ENCODE results near the gene RASA1. TPM values are rescaled to one million over a fixed set of nuclear protein-coding genes. Genes with fewer than 3 reads are reported as not detected.

The RASA1 gene
- total RNA-seq, 1 experiment from 2014 or later: 23.9 TPM

DNA sequence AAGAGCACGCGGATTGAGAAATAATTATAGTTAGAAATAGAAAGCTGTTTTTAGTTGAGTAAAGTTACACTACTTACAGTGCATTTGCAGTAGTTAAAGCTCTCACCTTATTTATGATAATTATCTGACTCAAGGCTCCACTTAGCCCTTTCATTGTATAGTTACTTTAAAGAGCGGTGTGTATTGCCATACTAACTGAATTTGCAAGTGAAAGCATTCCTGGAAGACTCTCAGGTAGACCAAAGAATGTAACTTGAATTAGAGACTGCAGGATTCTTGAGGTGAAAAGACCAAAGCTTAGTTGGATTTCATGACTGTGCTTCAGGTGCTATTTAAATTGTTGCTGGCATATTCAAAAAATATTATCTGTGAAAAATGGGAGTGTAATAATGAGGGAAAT, 4.2 kb upstream of the RASA1 start:
- peaks cover 2% of the 10 kb centered on the region; the same call in 1 of the 2 replicates for H3K79me2 ChIP-seq (ENCODE audit: insufficient read depth, low read length)
- intact Hi-C loops (cut with micrococcal nuclease): no loop called here
- H3K9me3 ChIP-seq (ENCODE audit: control insufficient read depth in 1 of 2, insufficient read depth in 1 of 2, low read depth in 1 of 2, low read length in 2 of 2): no peaks in the 10 kb centered on the region
- BruUV-seq (replicated peaks): no TSS peak
- H2AFZ ChIP-seq (ENCODE audit: low read depth, low read length, poor library complexity, severe bottlenecking): no peak overlapping the region
- peaks cover 0 to 6% of the 10 kb centered on the region in 2 experiments; a peak in 1 of 4 replicates for H3K4me1 ChIP-seq (ENCODE audit: control insufficient read depth in 1 of 2, insufficient read depth in 2 of 2, low read length in 2 of 2)
- ATAC-seq (no peak), DNase-seq (ENCODE audit: low read depth, low spot score) (no peak)
- no peak overlapping the region for H3K4me2 ChIP-seq (ENCODE audit: low read length)
- ChIA-PET RAD21 (ENCODE audit: low non-redundant PET in 1 of 2, low total read pairs in 2 of 2, uncharacterized antibody in 2 of 2, unreplicated experiment in 2 of 2) (no interaction called here), POLR2A (no interaction called here), CTCF (no interaction called here)
- TF ChIP-seq POLR2AphosphoS5 (IDR thresholded peaks at IDR 0.05; ENCODE audit: low read depth, low read length) (no peak), EGR1 (IDR thresholded peaks at IDR 0.05; ENCODE audit: low read depth) (no peak), FOSL1 (IDR thresholded peaks at IDR 0.05; ENCODE audit: low read depth) (no peak), CBX3 (IDR thresholded peaks at IDR 0.05; ENCODE audit: low read depth) (no peak), SIN3A (IDR thresholded peaks at IDR 0.05; ENCODE audit: low read depth) (no peak), SRF (IDR thresholded peaks at IDR 0.05; ENCODE audit: low read depth) (no peak), JUND (IDR thresholded peaks at IDR 0.05) (no peak), EZH2 (IDR thresholded peaks at IDR 0.05) (no peak)
- TF ChIP-seq, protein P1, sequence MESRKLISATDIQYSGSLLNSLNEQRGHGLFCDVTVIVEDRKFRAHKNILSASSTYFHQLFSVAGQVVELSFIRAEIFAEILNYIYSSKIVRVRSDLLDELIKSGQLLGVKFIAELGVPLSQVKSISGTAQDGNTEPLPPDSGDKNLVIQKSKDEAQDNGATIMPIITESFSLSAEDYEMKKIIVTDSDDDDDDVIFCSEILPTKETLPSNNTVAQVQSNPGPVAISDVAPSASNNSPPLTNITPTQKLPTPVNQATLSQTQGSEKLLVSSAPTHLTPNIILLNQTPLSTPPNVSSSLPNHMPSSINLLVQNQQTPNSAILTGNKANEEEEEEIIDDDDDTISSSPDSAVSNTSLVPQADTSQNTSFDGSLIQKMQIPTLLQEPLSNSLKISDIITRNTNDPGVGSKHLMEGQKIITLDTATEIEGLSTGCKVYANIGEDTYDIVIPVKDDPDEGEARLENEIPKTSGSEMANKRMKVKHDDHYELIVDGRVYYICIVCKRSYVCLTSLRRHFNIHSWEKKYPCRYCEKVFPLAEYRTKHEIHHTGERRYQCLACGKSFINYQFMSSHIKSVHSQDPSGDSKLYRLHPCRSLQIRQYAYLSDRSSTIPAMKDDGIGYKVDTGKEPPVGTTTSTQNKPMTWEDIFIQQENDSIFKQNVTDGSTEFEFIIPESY (IDR thresholded peaks at IDR 0.05; ENCODE audit: extremely low read depth, insufficient replicate concordance, low read length): no peak
- TF ChIP-seq, protein P2, sequence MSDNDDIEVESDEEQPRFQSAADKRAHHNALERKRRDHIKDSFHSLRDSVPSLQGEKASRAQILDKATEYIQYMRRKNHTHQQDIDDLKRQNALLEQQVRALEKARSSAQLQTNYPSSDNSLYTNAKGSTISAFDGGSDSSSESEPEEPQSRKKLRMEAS (IDR thresholded peaks at IDR 0.05): no peak
- TF ChIP-seq, protein P3, sequence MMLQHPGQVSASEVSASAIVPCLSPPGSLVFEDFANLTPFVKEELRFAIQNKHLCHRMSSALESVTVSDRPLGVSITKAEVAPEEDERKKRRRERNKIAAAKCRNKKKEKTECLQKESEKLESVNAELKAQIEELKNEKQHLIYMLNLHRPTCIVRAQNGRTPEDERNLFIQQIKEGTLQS (IDR thresholded peaks at IDR 0.05): no peak
- no peak overlapping the region for H3K4me3 ChIP-seq (replicated peaks in 1 of 2; ENCODE audit: low read depth in 1 of 2, low read length in 2 of 2)
- no peaks in the 10 kb centered on the region for H3K36me3 ChIP-seq (ENCODE audit: control insufficient read depth in 1 of 2, insufficient read depth in 2 of 2, low read length in 2 of 2)
- H3K27ac ChIP-seq (ENCODE audit: low read depth, low read length): no peak overlapping the region
- H3K9me2 ChIP-seq (ENCODE audit: insufficient read depth): no peaks in the 10 kb centered on the region
- no peaks in the 10 kb centered on the region for H4K20me1 ChIP-seq (ENCODE audit: insufficient read depth)
- H3K27me3 ChIP-seq (ENCODE audit: insufficient read depth, low read length): no peaks in the 10 kb centered on the region
- no peak overlapping the region for H3K9ac ChIP-seq (ENCODE audit: low read length)

Data from HCT116 (cell line).